Retina (tissue), 1 donor: Measurements from ENCODE around the gene PPP1R12C.

ENCODE experiments used
- DNase-seq: peaks from one replicate; pipeline ENCODE4 v3.0.0-alpha.2; 2016

The PPP1R12C gene

DNA sequence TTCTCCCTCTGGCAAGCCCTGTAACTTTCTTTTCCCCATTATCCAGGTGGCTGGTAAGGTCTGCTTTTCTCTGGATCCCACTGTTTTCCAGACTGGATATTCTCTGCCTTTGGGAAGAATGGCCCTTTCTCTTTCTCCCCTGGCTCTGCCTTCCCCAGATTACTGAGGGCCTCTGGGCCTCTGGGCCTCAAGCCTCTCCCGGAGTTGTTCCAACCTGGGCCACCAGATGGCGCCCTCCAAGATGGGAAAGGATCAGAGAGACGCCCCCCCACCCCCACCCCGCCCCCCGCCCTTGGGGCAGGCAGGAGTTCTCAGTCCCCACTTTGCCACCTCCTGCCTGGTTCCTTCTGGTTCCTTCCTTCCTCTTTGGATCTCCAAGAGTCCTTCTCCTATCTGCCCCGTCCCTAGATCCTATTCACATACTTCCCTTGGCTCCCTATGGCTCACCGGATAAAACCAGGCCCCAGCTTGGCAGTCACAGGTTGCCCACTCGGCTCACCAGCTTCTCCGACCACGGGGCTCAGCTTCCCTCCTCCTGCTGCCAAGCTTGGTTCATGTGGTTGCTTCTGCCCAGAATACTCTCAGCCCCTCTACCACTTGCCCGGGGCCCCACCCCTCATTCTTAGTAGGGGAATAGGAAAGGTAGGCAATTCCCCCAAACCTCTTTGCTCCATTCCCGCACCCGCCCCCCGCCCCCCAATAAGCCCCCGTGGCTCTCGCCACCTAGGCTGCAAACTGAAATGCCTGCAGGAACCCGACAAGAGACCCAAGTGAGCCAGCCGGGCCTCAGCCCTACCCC is 28.7 kb downstream of the PPP1R12C start:
- DNase-seq, result peak; percentile 80

DNA sequence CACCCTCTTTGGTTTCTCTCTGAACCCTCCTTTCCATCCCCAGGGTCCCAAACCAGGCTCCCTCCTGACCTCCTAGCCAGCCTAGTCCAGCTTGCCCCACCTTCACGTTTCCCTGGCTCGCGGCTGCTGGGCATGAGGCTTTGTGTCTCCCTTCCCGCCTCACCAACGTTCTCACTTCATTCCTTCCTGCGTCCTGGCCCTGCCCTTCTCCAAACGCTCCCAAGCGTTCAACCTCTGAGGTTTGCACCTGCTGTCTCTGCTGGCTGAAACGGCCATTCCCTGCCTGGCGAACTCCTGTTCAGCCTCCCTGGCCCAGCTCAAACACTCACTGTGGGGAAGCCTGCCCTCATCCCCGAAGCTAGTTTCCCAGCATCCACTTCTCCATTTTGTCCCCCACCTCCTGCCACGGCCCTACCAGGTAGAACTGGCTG is 29.4 kb downstream of the PPP1R12C start:
- no peak for DNase-seq

DNA sequence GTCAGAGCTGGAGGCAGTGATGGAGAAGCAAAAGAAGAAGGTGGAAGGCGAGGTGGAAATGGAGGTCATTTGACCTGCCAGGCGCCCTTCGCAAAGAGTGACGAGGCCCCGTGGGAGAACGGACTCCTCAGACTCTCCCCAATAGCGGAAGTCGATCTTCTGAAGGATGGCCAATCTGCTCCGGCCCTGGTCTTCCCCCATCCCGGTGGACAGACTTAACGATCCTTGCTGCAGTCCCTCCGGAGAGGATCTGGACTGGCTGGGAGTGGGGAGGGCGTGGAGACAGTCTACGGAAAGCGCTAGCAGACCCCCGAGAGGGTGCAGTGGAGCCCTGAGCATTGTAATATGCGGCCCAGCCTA is 29.9 kb downstream of the PPP1R12C start:
- no peak for DNase-seq

DNA sequence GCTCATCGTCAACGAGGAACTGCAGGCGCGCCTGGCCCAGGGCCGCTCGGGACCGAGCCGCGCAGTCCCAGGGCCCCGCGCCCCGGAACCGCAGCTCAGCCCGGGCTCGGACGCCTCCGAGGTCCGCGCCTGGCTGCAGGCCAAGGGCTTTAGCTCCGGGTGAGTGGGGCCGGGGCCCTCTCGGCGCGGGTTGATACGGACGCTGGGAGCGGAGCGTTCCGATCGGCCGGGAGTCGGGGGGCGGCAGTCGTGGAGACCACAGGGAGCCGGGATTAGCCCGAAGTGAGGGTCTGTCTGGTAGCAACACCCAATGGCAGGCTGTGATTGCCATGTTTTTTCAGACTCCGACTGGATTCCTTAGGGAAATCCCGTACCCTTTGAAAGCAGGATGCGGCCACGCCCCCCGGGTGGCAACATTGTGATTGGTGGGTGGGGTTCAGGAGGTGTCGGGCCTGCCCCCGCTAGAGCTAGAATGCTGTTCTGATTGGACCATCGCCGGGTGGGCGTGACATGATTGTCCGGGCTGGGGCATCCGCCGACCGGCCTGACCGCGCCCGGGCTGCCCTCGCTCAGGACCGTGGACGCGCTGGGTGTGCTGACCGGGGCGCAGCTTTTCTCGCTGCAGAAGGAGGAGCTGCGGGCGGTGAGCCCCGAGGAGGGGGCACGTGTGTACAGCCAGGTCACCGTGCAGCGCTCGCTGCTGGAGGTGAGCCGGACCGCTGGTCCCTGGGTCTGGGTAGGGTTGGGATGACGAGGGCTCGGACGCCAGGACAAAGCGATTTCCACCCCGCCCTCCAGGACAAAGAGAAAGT is 30.5 kb downstream of the PPP1R12C start:
- peak; percentile 94 for DNase-seq

DNA sequence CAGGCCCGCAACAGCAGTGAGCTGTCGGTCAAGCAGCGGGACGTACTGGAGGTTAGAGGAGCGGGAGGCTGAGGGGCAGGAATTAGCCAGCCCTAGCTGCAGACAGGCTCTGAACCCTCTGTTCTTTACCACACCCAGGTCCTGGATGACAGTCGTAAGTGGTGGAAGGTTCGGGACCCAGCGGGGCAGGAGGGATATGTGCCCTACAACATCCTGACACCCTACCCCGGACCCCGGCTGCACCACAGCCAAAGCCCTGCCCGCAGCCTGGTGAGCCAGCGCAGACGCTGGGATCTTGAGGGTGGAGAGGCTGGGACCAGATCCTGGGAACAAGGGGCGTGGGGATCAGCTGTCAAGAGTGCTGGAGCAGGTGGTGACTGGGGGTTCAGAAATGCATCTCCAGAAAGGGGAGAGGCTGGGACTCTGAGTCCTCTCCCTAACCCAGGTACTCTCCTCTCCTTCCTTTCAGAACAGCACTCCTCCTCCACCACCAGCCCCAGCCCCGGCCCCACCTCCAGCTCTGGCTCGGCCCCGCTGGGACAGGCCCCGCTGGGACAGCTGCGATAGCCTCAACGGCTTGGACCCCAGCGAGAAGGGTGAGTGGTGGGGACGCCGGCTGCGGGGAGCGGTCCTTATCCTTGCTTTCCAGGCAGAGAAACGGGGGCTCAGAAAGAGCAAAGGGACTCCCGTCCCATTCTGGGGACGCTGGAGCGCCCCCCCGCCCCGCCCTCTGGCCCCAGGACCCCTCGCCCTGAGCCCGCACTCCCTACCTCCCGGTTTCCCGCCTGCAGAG is 31.3 kb downstream of the PPP1R12C start:
- DNase-seq, result peak; percentile 40

GRCh38 chr19:55084416-55084815 is 33.0 kb downstream of the PPP1R12C start:
- no peak for DNase-seq

GRCh38 chr19:55083004-55083850 is 34.2 kb downstream of the PPP1R12C start:
- no peak for DNase-seq

DNA sequence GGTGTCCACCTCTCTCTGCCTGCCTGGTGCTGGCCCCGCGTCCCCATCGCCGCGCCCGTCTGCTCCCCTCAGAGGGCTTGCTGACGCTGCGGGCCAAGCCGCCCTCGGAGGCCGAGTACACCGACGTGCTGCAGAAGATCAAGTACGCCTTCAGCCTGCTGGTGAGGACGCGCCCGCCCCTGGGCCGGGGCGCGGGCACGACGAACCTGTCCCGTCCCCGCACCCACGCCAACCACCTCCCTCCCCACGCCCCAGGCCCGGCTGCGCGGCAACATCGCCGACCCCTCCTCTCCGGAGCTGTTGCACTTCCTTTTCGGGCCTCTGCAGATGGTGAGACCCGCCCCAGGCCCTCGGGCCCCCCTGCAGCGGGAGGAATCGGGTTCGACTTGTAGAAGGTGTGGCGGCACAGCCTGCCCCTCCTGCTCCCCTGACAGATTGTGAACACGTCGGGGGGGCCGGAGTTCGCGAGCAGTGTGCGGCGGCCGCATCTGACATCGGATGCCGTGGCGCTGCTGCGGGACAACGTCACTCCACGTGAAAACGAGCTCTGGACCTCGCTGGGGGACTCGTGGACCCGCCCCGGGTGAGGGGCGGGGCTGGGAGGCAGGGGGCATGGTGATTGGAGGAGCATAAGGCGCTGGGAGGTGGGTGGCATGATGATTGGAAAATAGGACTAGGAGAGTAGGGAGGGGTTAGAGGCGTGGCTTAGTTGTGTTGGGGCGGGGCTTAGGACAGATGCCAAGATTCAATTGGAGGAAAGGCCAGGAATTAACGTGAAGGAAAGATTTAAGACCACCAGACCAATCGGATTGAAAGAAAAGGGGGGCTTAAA is 35.2 kb downstream of the PPP1R12C start:
- peak; percentile 76 for DNase-seq

GRCh38 chr19:55081770-55082019 is 35.7 kb downstream of the PPP1R12C start:
- no peak for DNase-seq

- peak; percentile 83 for DNase-seq
Observed at GRCh38 chr19:55080968-55081769, 36.3 kb downstream of the PPP1R12C start.

GRCh38 chr19:55080121-55080967 is 37.1 kb downstream of the PPP1R12C start:
- peak; percentile 68 for DNase-seq

- DNase-seq, result no peak
Observed at GRCh38 chr19:55079400-55080038, 37.9 kb downstream of the PPP1R12C start.

DNA sequence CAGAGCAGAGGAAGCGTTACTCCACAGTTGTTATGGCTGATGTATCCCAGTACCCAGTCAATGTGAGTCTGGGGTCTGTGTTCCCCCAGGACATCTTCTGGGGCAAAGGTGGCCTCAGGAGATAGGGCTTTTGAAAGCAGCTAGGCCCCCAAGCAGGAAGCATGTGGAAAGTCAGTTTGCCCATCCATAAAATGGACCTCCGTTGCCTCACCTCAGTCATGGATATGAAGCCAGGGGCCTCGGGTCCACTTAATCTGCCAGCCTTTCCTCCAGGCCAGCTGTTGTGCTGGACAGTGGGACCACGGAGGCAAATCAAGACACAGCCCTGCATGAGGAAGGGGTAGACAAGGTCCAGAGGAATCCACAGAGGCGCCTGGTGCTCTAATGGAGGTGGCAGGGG is 38.4 kb downstream of the PPP1R12C start:
- no peak for DNase-seq

GRCh38 chr19:55077106-55077505 is 40.3 kb downstream of the PPP1R12C start:
- no peak for DNase-seq

- no peak for DNase-seq
Observed at GRCh38 chr19:55076321-55076720, 41.1 kb downstream of the PPP1R12C start.

- no peak for DNase-seq
Observed at GRCh38 chr19:55075371-55075998, 42.0 kb downstream of the PPP1R12C start, which contains the start of gene EPS8L1. TSS of gene EPS8L1 (plus strand) at chr19:55075869. CDS start at chr19:55076445, 576 bp downstream.

DNA sequence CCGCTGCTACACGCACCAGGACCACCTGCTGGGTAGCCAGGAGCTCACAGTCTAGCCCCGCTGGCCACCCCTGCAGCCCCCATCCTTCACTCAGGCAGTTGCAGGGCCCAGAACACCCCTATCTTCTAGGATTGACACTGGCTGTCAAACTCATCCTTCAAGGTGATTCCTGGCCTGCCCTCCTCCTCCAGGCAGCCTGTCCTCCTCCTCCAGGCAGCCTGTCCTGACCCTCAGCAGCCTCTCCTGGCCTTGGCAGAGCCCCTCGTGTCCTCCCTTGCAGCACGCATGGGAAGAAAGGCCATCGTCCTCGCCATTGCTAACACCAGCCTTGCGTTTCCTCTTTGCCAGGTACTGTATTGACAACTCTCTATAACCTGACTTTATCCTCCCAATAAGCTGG is 45.5 kb downstream of the PPP1R12C start:
- no peak for DNase-seq

- DNase-seq, result no peak
Observed at GRCh38 chr19:55071129-55071502, 46.3 kb downstream of the PPP1R12C start.
